ENCODE results near the gene DST.

The DST gene

GRCh38 chr6:56408976-56409375 is 233.7 kb downstream of the DST start:
- Histone ChIP-seq H3K4me1 (ENCODE audit: control insufficient read depth in 2 of 2, insufficient read depth in 1 of 2, low read depth in 1 of 2, low read length in 2 of 2) (peaks cover 0 to 2% of the 10 kb centered on the region in 2 donors), H3K9ac (ENCODE audit: low read depth, low read length, poor library complexity) (no peak overlapping the region), H3K4me3 (ENCODE audit: low read length in 2 of 2) (no peak overlapping the region), H3K36me3 (replicated peaks in 1 of 2; ENCODE audit: control insufficient read depth in 2 of 2, insufficient read depth in 2 of 2, low read length in 2 of 2) (no peaks in the 10 kb centered on the region), H2BK5ac (ENCODE audit: low read length) (no peak overlapping the region), H4K91ac (ENCODE audit: low read depth, low read length, poor library complexity) (no peak overlapping the region), H3K18ac (ENCODE audit: low read length) (peak overlapping the region; percentile 48), H3K27me3 (ENCODE audit: control insufficient read depth in 3 of 3, insufficient read depth in 3 of 3, low read depth in 1 of 3, low read length in 3 of 3) (no peaks in the 10 kb centered on the region), H3K27ac (replicated peaks; ENCODE audit: low read length) (no peak overlapping the region), H3K79me1 (ENCODE audit: low read depth, low read length) (no peaks in the 10 kb centered on the region), H2BK12ac (ENCODE audit: low read length) (no peak overlapping the region), H3K23ac (ENCODE audit: low read depth, low read length, poor library complexity) (no peak overlapping the region), H2BK15ac (ENCODE audit: low read length) (no peak overlapping the region), H3K4me2 (ENCODE audit: insufficient read depth, low read length, poor library complexity, severe bottlenecking) (no peak overlapping the region), H4K8ac (ENCODE audit: low read depth, low read length) (no peak overlapping the region), H3K9me3 (replicated peaks in 1 of 2; ENCODE audit: control insufficient read depth in 2 of 2, insufficient read depth in 1 of 2, low read depth in 1 of 2, low read length in 2 of 2) (no peaks in the 10 kb centered on the region), H2AK5ac (ENCODE audit: low read depth, low read length) (no peak overlapping the region), H2AFZ (ENCODE audit: low read length) (no peak overlapping the region), H3K14ac (ENCODE audit: low read length) (no peak overlapping the region), H2BK120ac (ENCODE audit: low read depth, low read length) (no peak overlapping the region), H3K4ac (ENCODE audit: low read length) (no peak overlapping the region)
- DNase-seq (ENCODE audit: low spot score) = no peak

All from neuronal stem cell (in vitro differentiated cells).